ENCODE measurements around the gene RSRP1. TPM values are rescaled to one million over a fixed set of nuclear protein-coding genes. Genes with fewer than 3 reads are reported as not detected.
A peak's percentile ranks its signal among the peaks of the same experiment; 100 is the strongest.
"Not testable (repeated sequence)": the region's sequence is repeated elsewhere in the genome, so short reads cannot be mapped to it uniquely, and the experiment has no call there.

The RSRP1 gene
- total RNA-seq, 2 donors from 2014 or later, result 193 to 208 TPM

DNA sequence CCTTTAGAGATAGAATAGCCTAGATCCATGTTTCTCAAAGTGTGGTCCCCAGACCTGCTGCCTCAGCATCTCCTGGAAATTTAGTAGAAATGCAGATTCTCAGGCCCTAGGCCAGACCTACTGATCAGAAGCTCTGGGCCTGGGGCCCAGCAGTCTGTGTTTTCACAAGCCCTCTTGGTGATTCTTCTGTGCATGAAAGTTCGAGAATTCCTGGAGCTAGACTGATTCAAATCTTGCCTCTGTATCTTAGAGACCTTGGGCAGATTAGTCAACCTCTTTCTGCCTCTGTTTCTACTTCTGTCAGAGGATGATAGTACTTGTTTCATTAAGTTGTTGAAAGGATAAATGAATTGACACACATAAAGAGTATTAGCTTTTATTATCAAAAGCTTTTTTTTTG is 30.0 kb upstream of the RSRP1 start:
- not testable (repeated sequence) for ATAC-seq (ENCODE audit: insufficient number of reproducible peaks, low FRiP score, low read depth); H3K27ac ChIP-seq; H3K4me1 ChIP-seq (ENCODE audit: control insufficient read depth in 1 of 2, low read depth in 2 of 2); H3K36me3 ChIP-seq; H3K9me3 ChIP-seq; H3K4me3 ChIP-seq; H3K27me3 ChIP-seq (replicated peaks; ENCODE audit: insufficient read depth); DNase-seq (ENCODE audit: low spot score)

DNA sequence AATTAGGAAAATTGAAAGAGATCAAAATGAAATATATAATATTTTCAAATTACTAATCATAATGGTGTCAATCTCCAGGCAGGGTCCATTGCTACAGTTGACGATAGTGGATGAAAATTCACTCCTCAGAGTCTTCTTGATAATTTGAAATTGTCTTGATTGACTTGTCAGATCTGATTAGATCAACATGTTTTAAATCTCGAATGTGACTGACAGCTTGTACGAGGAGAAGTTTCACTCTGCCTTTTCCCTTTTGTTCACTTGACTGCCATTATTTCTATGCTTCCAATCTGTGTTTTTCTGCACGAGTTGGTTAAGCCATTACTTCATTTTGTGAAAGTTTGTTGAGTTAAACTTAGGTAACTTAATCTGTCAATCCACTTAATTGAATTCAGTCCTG is 28.4 kb upstream of the RSRP1 start:
- not testable (repeated sequence) for ATAC-seq (ENCODE audit: insufficient number of reproducible peaks, low FRiP score, low read depth); H3K27me3 ChIP-seq (replicated peaks; ENCODE audit: insufficient read depth); DNase-seq (ENCODE audit: low spot score); H3K9me3 ChIP-seq; H3K4me3 ChIP-seq; H3K36me3 ChIP-seq; H3K4me1 ChIP-seq (ENCODE audit: control insufficient read depth in 1 of 2, low read depth in 2 of 2); H3K27ac ChIP-seq

- not testable (repeated sequence) for DNase-seq (ENCODE audit: low spot score); H3K27ac ChIP-seq; H3K27me3 ChIP-seq (replicated peaks; ENCODE audit: insufficient read depth); H3K9me3 ChIP-seq; H3K4me1 ChIP-seq (ENCODE audit: control insufficient read depth in 1 of 2, low read depth in 2 of 2); H3K36me3 ChIP-seq; H3K4me3 ChIP-seq; ATAC-seq (ENCODE audit: insufficient number of reproducible peaks, low FRiP score, low read depth)
Measured at GRCh38 chr1:25272238-25272637, 25.0 kb upstream of the RSRP1 start, which contains the start of gene RHD. TSS of gene RHD (plus strand) at chr1:25272509. CDS start at chr1:25272548, 39 bp downstream.

DNA sequence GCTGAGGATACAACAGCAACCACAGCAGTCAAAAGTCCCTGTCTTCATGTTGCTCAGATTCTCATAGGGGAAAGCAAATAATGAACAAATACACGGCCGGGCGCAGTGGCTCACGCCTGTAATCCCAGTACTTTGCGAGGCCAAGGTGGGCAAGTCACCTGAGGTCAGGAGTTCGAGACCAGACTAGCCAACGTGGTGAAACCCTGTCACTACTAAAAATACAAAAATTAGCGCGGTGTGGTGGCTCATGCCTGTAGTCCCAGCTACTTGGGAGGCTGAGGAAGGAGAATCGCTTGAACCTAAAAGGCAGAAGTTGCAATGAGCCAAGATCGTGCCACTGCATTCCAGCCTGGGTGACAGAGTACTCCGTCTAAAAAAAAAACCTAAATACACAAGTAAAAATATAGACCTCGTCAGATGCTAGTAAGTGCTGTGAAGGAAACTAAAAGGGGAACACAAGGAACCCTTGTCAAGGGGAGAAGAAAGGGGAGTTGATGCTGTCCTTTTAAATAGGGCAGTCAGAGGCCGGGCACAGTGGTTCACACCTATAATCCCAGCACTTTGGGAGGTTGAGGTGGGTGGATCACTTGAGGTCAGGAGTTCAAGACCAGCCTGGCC is 21.0 kb upstream of the RSRP1 start:
- not testable (repeated sequence) for ATAC-seq (ENCODE audit: insufficient number of reproducible peaks, low FRiP score, low read depth)

DNA sequence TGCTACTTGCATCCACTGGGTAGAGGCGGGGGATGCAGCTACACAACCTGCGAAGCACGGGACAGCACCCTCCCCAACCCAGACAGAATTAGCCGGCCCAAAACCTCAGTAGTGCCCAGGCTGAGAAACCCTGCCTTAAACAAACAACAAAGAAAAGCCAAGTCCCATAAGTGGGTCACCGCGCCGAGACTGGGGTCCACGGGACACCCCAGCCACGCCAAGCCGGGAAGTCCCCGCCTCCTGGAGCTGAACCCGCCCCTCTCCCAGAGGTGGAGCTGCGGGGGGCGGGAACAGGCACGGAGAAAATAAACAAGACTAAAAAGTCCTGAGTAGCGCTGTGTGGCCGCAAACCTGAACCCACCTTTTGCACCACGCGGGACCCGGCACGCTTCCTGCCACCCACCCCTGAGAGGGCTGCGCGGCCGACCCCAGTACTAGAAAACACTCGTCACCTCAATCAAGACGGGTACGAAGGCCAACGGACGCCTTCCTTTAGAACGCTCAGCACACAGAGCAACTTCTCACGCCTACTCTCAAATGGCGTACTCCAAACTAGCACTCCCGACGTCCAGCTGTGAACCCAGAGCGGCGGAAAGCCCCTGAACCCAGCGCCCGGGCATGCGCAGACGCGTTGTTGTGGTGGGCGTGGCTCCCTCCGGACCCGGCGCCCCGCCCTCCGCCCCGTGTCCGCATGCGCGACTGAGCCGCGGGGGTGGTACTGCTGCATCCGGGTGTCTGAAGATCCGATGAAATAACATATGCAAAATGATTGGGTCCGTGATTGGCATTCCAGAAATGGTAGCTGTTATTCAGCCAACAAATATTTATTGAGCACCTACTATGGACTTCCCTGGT is 20.3 kb upstream of the RSRP1 start:
- not testable (repeated sequence) for H3K27me3 ChIP-seq (replicated peaks; ENCODE audit: insufficient read depth); H3K9me3 ChIP-seq; H3K36me3 ChIP-seq; H3K4me1 ChIP-seq (ENCODE audit: control insufficient read depth in 1 of 2, low read depth in 2 of 2)
- peak; percentile 31 for DNase-seq (ENCODE audit: low spot score)
- peak; percentile 94 for ATAC-seq (ENCODE audit: insufficient number of reproducible peaks, low FRiP score, low read depth)
- Histone ChIP-seq H3K27ac (peak overlapping the region; percentile 77 to 78), H3K4me3 (peak overlapping the region; percentile 80)

More for the DNA sequence above, 21.0 kb upstream of the RSRP1 start:
- not testable (repeated sequence) for H3K36me3 ChIP-seq; H3K4me1 ChIP-seq (ENCODE audit: control insufficient read depth in 1 of 2, low read depth in 2 of 2); H3K27me3 ChIP-seq (replicated peaks; ENCODE audit: insufficient read depth); H3K9me3 ChIP-seq; DNase-seq (ENCODE audit: low spot score)
- H3K4me3 ChIP-seq, result peak overlapping the region; percentile 80
- H3K27ac ChIP-seq, result peak overlapping the region; percentile 77 to 78

GRCh38 chr1:25266554-25267287 is 19.5 kb upstream of the RSRP1 start:
- peak overlapping the region; percentile 80 for H3K4me3 ChIP-seq
- not testable (repeated sequence) for H3K4me1 ChIP-seq (ENCODE audit: control insufficient read depth in 1 of 2, low read depth in 2 of 2); DNase-seq (ENCODE audit: low spot score); H3K27me3 ChIP-seq (replicated peaks; ENCODE audit: insufficient read depth); H3K9me3 ChIP-seq; H3K36me3 ChIP-seq
- ATAC-seq (ENCODE audit: insufficient number of reproducible peaks, low FRiP score, low read depth), result peak; percentile 19
- H3K27ac ChIP-seq, result peak overlapping the region in 1 of 2 donors; percentile 77

DNA sequence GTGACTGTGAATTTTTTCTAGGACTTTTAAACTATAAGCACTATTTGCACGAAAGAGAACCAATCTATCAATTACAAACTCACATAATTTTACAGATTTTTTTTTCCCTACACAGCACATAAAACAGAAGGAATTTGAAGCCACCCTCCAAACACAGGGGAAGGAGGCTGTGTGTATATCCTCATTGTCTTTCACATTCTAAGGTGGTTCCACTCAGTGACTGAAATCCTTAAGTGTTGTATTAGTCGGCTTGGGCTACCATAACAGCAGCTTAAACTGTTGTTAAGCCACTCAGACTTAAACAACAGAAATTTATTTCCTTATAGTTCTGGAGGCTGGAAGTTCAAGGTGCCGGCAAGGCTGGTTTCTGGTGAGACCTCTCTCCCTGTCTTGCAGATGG is 13.1 kb upstream of the RSRP1 start:
- H3K36me3 ChIP-seq; ATAC-seq (ENCODE audit: insufficient number of reproducible peaks, low FRiP score, low read depth); H3K4me3 ChIP-seq; H3K27me3 ChIP-seq (replicated peaks; ENCODE audit: insufficient read depth); H3K9me3 ChIP-seq; DNase-seq (ENCODE audit: low spot score): not testable (repeated sequence)
- Histone ChIP-seq H3K4me1 (ENCODE audit: control insufficient read depth in 1 of 2, low read depth in 2 of 2) (peaks cover 24 to 28% of the 10 kb centered on the region in 2 donors), H3K27ac (peak overlapping the region in 1 of 2 donors; percentile 34)

DNA sequence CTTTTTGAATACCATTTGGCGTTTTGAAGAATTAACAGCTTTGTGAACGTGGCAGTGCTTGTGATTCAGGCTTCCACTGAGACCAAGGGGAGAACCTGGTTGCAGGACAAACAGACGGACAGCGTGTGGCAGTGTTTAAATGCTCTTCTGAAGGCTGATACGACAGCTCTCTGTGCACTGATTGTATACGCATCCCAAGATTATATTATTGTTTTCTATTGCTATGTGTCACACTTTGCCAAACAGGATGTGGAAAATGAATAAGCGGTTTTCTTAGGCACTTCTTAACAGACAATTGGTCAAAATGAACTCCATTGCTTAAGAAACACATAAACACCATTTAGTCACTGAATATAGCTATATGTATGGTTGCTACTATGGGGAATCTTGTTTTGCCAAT is 12.6 kb upstream of the RSRP1 start:
- not testable (repeated sequence) for H3K4me3 ChIP-seq; H3K36me3 ChIP-seq; ATAC-seq (ENCODE audit: insufficient number of reproducible peaks, low FRiP score, low read depth); DNase-seq (ENCODE audit: low spot score); H3K9me3 ChIP-seq; H3K27me3 ChIP-seq (replicated peaks; ENCODE audit: insufficient read depth)
- peak overlapping the region in 1 of 2 donors; percentile 34 for H3K27ac ChIP-seq
- peaks cover 24 to 28% of the 10 kb centered on the region in 2 donors for H3K4me1 ChIP-seq (ENCODE audit: control insufficient read depth in 1 of 2, low read depth in 2 of 2)

All from thoracic aorta (tissue), 2 donors.